Measurements from ENCODE around the gene PATL1. TPM values are rescaled to one million over a fixed set of nuclear protein-coding genes. Genes with fewer than 3 reads are reported as not detected.

PATL1 gene
- total RNA-seq, 1 experiment from 2014 or later, result 27.6 TPM

Small RNA genes within 50 kb of the gene (microRNA-seq; reads per million reads assigned to microRNA genes)
- gene MIR3162 (ENCODE audit: borderline number of aligned reads), result not detected

Other genes with a start within 250 kb of the PATL1 start
- not detected in 3 replicates for gene OR5A2, start 242.6 kb downstream of the PATL1 start, total RNA-seq (2021)
- not detected in 3 replicates for gene OR5A1, start 232.6 kb downstream of the PATL1 start, total RNA-seq (2021)
- gene OR4D6, start 212.1 kb downstream of the PATL1 start, total RNA-seq (2021), result not detected in 3 replicates
- gene OR4D10, start 195.7 kb downstream of the PATL1 start, total RNA-seq (2021), result 0.07 TPM in 1 of 3 replicates, not detected in the others
- not detected in 3 replicates for gene OR4D11, start 165.5 kb downstream of the PATL1 start, total RNA-seq (2021)
- gene OR4D9, start 157.5 kb downstream of the PATL1 start, total RNA-seq (2021), result not detected in 3 replicates
- 38.3 to 45.4 TPM (median 38.8 TPM) in 3 replicates for gene OSBP, start 53.3 kb downstream of the PATL1 start, total RNA-seq (2021)
- not detected in 3 replicates for gene OR10V1, start 44.8 kb upstream of the PATL1 start, total RNA-seq (2021)
- 52.7 to 55.6 TPM (median 53.7 TPM) in 3 replicates for gene STX3, start 86.3 kb upstream of the PATL1 start, total RNA-seq (2021)
- gene MRPL16, start 141.7 kb upstream of the PATL1 start, total RNA-seq (2021), result 78.9 to 85.6 TPM (median 83.9 TPM) in 3 replicates
- gene CBLIF, start 176.5 kb upstream of the PATL1 start, total RNA-seq (2021), result not detected in 3 replicates
- not detected in 3 replicates for gene TCN1, start 197.4 kb upstream of the PATL1 start, total RNA-seq (2021)
- not detected in 3 replicates for gene OOSP3, start 209.7 kb upstream of the PATL1 start, total RNA-seq (2021)